Activated CD8-positive, alpha-beta T cell treated with anti-CD3 and anti-CD28 coated beads for 36 hours (primary cell): Measurements from ENCODE around the gene PHLPP2. TPM values are rescaled to one million over a fixed set of nuclear protein-coding genes. Genes with fewer than 3 reads are reported as not detected.

Experiments
- ATAC-seq: fragments of 200-7000 bp; cut with Tn5 transposase; one replicate; pipeline ENCODE4 v1.10.0; 2021; ENCODE audit warnings: mild to moderate bottlenecking, moderate library complexity
- CTCF ChIA-PET: fragments of 350-600 bp; sonication (Branson Sonifier 250); formaldehyde crosslinking; loops from one replicate; lab custom pipeline; 2021; ENCODE audit warnings: antibody characterized with exemption; lab: Charles Lee
- POLR2A ChIA-PET: fragments of 350-600 bp; sonication (Branson Sonifier 250); formaldehyde crosslinking; loops from one replicate; lab custom pipeline; 2021; ENCODE audit warnings: antibody characterized with exemption; lab: Charles Lee
- DNase-seq: peaks from one replicate; pipeline ENCODE4 v3.0.0-alpha.2; 2020
- H3K27ac Mint-ChIP-seq: one replicate; pipeline ENCODE4 v1.8.0; 2021; ENCODE audit warnings: mild to moderate bottlenecking, mixed read lengths
- H3K27me3 Mint-ChIP-seq: one replicate; pipeline ENCODE4 v1.8.0; 2021; ENCODE audit warnings: mixed read lengths
- H3K36me3 Mint-ChIP-seq: one replicate; pipeline ENCODE4 v1.8.0; 2021; ENCODE audit warnings: low read depth, mixed read lengths
- H3K4me1 Mint-ChIP-seq: one replicate; pipeline ENCODE4 v1.8.0; 2021; ENCODE audit warnings: low read depth, mixed read lengths
- H3K4me3 Mint-ChIP-seq: one replicate; pipeline ENCODE4 v1.8.0; 2021; ENCODE audit warnings: mild to moderate bottlenecking, moderate library complexity, mixed read lengths
- H3K9me3 Mint-ChIP-seq: one replicate; pipeline ENCODE4 v1.8.0; 2021; ENCODE audit warnings: mixed read lengths
- intact Hi-C: fragments of 100-400 bp; cut with micrococcal nuclease; formaldehyde crosslinking; loops from one replicate; pipeline ENCODE4 v1.10.0; 2022
- total RNA-seq, 2 experiments: library from RNA; stranded (reverse); gene quantifications; one replicate each; pipeline ENCODE4 v1.2.3, GENCODE V29; 2021
- TF ChIP-seq, protein P1 (sequence below): fragments of 200-600 bp; IDR thresholded peaks from one replicate; pipeline ENCODE4 v1.8.0; 2022; ENCODE audit warnings: antibody characterized with exemption, mild to moderate bottlenecking

PHLPP2 gene
- total RNA-seq, 2 experiments from 2014 or later, result 7.2 to 7.4 TPM

GRCh38 chr16:71732587-71732986 is 8.1 kb upstream of the PHLPP2 start:
- intact Hi-C loops, result no loop called here
- Mint-ChIP-seq H3K27ac (no peak overlapping the region), H3K4me1 (peaks cover 8% of the 10 kb centered on the region), H3K36me3 (peaks cover 33% of the 10 kb centered on the region), H3K9me3 (no peaks in the 10 kb centered on the region), H3K4me3 (no peak overlapping the region), H3K27me3 (no peaks in the 10 kb centered on the region)
- TF ChIP-seq, protein P1, sequence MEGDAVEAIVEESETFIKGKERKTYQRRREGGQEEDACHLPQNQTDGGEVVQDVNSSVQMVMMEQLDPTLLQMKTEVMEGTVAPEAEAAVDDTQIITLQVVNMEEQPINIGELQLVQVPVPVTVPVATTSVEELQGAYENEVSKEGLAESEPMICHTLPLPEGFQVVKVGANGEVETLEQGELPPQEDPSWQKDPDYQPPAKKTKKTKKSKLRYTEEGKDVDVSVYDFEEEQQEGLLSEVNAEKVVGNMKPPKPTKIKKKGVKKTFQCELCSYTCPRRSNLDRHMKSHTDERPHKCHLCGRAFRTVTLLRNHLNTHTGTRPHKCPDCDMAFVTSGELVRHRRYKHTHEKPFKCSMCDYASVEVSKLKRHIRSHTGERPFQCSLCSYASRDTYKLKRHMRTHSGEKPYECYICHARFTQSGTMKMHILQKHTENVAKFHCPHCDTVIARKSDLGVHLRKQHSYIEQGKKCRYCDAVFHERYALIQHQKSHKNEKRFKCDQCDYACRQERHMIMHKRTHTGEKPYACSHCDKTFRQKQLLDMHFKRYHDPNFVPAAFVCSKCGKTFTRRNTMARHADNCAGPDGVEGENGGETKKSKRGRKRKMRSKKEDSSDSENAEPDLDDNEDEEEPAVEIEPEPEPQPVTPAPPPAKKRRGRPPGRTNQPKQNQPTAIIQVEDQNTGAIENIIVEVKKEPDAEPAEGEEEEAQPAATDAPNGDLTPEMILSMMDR, result no peak
- ChIA-PET CTCF (interaction anchor here (3.2 kb wide), 1 partner anchor 229 kb away, joined by 14 read pairs; no protein-coding TSS in a partner anchor), POLR2A (no interaction called here)
- no peak for ATAC-seq
- no peak for DNase-seq

DNA sequence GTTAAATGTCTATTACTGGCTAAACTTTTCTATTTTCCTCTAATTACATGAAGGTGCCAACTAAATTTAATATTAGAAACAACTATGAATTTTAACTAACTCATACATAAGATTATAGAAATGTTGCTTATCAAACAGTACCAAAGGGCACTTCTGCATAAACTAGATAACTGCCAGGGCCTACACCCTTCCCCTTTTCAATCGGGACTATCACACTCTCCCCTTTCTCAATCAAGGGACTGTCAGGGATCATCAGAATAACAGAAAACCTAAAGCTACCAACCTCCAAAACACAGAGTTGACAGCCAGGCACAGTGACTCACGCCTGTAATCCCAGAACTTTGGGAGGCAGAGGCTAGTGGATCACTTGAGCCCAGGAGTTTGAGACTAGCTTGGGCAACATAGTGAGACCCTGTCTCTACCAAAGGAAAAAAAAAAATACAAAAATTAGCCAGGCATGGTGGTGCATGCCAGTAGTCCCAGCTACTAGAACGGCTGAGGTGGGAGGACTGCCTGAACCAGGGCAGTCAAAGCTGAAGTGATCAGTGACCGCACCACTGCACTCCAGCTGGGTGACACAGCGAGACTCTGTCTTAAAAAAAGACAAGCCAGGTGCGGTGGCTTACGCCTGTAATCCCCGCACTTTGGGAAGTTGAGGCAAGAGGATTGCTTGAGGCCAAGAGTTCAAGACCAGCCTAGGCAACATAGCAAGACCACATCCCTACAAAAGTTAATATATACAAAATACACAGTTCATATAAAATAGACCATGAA is 3.2 kb upstream of the PHLPP2 start:
- no peak overlapping the region for H3K27ac Mint-ChIP-seq
- no peak for ATAC-seq
- intact Hi-C loops, result loop anchor here (10.0 kb wide), 1 partner anchor 237 kb away; no protein-coding TSS in a partner anchor
- no peaks in the 10 kb centered on the region for H3K9me3 Mint-ChIP-seq
- DNase-seq, result no peak
- CTCF ChIA-PET, result interaction anchor here (1.2 to 2.1 kb wide), 2 partner anchors 11 to 234 kb away, joined by 3 to 5 read pairs; no protein-coding TSS in a partner anchor
- H3K27me3 Mint-ChIP-seq, result peaks cover 2% of the 10 kb centered on the region
- POLR2A ChIA-PET, result no interaction called here
- TF ChIP-seq, protein P1, result no peak
- H3K4me1 Mint-ChIP-seq, result peaks cover 15% of the 10 kb centered on the region
- H3K4me3 Mint-ChIP-seq, result no peak overlapping the region
- H3K36me3 Mint-ChIP-seq, result peaks cover 15% of the 10 kb centered on the region

DNA sequence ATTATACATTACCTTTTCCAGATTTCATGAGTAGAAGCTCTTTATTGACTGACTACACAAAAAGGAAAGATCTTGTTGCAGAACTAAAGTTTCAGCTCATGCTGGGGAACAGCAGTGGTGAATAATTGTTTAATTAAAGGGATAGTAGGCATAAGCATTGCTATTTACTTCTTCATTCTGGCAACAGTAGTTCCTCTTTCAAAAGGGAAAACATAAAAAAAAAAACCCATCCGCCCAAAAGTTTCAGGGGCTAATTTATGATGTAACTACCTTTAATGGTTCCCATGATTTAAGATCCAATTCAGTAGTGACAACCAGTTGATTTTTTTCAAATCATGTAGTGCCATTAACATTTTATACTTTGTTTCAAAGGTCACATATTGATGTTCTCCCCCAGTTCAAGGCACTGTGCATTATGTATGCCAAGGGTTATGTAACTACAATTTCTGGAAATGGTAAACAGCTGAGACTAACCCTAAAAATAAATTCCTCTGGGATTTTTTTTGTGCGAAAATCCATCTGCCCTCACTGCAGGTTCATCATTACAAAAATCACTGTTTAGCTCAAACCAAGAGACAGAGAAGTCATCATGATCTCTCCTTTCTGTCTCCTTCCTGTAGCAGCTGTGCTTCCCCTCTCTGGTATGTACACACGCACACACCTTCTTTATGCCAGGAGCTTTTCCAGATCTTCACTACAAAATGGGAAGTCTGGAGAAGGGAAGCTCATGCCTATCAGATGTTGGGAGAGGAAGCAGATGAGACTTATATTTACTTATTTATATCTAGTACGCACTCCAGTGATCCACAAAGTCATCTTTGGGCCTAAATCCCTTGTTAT is 2.2 kb upstream of the PHLPP2 start:
- Mint-ChIP-seq H3K4me1 (peaks cover 21% of the 10 kb centered on the region), H3K4me3 (no peak overlapping the region), H3K27ac (no peak overlapping the region), H3K9me3 (no peaks in the 10 kb centered on the region), H3K36me3 (peaks cover 6% of the 10 kb centered on the region), H3K27me3 (peaks cover 2% of the 10 kb centered on the region)
- TF ChIP-seq, protein P1, result no peak
- ChIA-PET POLR2A (no interaction called here), CTCF (interaction anchor here (0.7 to 1.2 kb wide), 2 partner anchors 18 to 235 kb away, joined by 3 read pairs; no protein-coding TSS in a partner anchor)
- ATAC-seq, result no peak
- DNase-seq, result no peak
- intact Hi-C loops, result loop anchor here (10.0 kb wide), 1 partner anchor 238 kb away; no protein-coding TSS in a partner anchor

GRCh38 chr16:71723537-71724319 is 773 bp downstream of the PHLPP2 start:
- Mint-ChIP-seq H3K9me3 (no peaks in the 10 kb centered on the region), H3K27me3 (peaks cover 2% of the 10 kb centered on the region), H3K27ac (no peak overlapping the region), H3K4me1 (peaks cover 14% of the 10 kb centered on the region), H3K36me3 (no peaks in the 10 kb centered on the region), H3K4me3 (peak overlapping the region; percentile 72)
- ATAC-seq (peak; percentile 89), DNase-seq (peak; percentile 75)
- intact Hi-C loops, result loop anchor here (10.0 kb wide), 1 partner anchor 241 kb away; no protein-coding TSS in a partner anchor
- ChIA-PET POLR2A (no interaction called here), CTCF (no interaction called here)
- TF ChIP-seq, protein P1, result no peak
